Retinal pigment epithelial cell (primary cell): ENCODE measurements around the gene RASA1.

Source experiments
- DNase-seq: peaks from one replicate; pipeline ENCODE4 v3.0.0-alpha.2; 2010; ENCODE audit warnings: low read depth
- H3K4me3 ChIP-seq: 2 replicates; pipeline ENCODE4 v1.5.1; 2011; ENCODE audit warnings: mild to moderate bottlenecking, low read length, control low read depth, moderate library complexity
- TF ChIP-seq, protein P1 (sequence below): conservative IDR thresholded peaks from 2 replicates; pipeline ENCODE4 v1.5.1; 2011; ENCODE audit warnings: low read depth, low read length, control low read depth, inconsistent platforms

The RASA1 gene

GRCh38 chr5:87347841-87348240 lies 80.2 kb downstream of the RASA1 start:
- DNase-seq, result peak; percentile 41
- no peak overlapping the region for H3K4me3 ChIP-seq
- TF ChIP-seq, protein P1, sequence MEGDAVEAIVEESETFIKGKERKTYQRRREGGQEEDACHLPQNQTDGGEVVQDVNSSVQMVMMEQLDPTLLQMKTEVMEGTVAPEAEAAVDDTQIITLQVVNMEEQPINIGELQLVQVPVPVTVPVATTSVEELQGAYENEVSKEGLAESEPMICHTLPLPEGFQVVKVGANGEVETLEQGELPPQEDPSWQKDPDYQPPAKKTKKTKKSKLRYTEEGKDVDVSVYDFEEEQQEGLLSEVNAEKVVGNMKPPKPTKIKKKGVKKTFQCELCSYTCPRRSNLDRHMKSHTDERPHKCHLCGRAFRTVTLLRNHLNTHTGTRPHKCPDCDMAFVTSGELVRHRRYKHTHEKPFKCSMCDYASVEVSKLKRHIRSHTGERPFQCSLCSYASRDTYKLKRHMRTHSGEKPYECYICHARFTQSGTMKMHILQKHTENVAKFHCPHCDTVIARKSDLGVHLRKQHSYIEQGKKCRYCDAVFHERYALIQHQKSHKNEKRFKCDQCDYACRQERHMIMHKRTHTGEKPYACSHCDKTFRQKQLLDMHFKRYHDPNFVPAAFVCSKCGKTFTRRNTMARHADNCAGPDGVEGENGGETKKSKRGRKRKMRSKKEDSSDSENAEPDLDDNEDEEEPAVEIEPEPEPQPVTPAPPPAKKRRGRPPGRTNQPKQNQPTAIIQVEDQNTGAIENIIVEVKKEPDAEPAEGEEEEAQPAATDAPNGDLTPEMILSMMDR, result no peak

DNA sequence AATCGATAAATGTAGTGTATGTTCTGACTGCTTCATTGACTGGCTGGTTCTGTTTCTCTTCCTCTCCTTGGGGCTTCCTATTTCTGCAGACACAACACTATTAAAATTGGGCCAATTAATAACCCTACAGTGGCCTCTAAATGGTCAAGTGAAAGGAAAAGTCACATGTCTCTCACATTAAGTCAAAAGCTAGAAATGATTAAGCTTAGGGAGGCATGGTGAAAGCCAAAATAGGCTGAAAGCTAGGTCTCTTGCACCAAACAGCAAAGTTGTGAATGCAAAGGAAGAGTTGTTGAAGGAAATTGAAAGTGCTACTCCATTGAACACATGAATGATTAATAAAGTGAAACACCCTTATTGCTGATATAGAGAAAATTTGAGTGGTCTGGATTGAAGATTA lies 86.8 kb downstream of the RASA1 start:
- TF ChIP-seq, protein P1, result no peak
- DNase-seq, result no peak
- H3K4me3 ChIP-seq, result no peak overlapping the region

DNA sequence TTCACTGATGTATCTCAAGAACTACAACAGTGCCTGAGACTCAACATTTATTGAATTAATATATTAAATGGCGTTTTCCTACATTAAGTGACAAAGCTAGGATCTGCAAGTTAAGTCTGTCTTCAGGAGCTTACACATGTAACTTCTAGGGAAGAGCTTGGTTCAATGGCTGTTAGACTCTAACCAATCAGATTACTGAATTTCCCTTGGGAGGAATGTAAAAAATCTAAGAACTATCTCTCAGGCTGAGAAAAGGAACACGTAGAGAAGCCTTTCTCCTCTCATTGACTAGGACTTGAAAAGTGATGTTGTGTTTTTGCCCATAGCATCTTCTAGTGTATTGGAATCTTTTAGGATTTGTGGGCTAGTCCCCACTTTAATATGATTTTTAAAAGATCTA lies 91.4 kb downstream of the RASA1 start:
- DNase-seq, result no peak
- no peak overlapping the region for H3K4me3 ChIP-seq
- TF ChIP-seq, protein P1, result no peak

DNA sequence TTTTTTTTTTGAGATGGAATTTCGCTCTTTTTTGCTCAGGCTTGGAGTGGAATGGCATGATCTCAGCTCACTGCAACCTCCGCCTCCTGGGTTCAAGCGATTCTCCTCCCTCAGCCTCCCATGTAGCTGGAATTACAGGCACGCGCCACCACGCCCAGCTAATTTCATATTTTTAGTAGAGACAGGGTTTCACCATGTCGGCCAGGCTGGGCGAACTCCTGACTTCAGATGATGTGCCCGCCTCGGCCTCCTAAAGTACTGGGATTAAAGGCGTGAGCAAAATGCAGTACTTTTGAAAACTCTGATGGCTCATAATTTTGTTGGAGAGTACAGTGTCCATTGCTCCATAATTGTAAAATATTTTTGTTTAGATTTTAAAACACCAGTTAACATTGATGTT lies 92.4 kb downstream of the RASA1 start:
- no peak for DNase-seq
- no peak overlapping the region for H3K4me3 ChIP-seq
- TF ChIP-seq, protein P1, result no peak

GRCh38 chr5:87361031-87361445 lies 93.4 kb downstream of the RASA1 start:
- TF ChIP-seq, protein P1, result no peak
- DNase-seq, result no peak
- H3K4me3 ChIP-seq, result no peak overlapping the region

- DNase-seq, result no peak
- TF ChIP-seq, protein P1, result no peak
- no peak overlapping the region for H3K4me3 ChIP-seq
These were observed 94.0 kb downstream of the RASA1 start for GRCh38 chr5:87361536-87362213.

DNA sequence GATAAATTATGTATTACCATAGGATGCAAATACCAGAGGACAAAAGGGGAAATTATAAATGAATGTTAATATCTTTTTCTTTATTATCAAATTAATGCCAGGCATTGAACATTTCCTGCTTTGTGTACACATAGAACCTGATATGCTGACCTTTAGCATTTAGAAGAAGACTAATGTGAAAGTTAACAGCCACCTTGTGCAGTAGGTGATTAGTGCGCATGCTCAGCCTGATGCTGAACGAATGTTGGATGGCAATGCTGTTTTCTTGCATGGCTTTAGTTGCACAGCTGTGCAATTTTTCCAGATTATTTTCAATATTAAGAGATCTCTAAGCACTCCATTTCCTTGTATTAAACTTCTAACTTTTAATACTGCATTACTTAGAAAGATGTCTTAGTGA lies 99.6 kb downstream of the RASA1 start:
- TF ChIP-seq, protein P1, result no peak
- no peak for DNase-seq

More for the DNA sequence above, 99.6 kb downstream of the RASA1 start:
- H3K4me3 ChIP-seq, result no peak overlapping the region
